HG03469 (cell line): ENCODE results near the gene RAD54L.
A peak's percentile ranks its signal among the peaks of the same experiment; 100 is the strongest.
"Not testable (repeated sequence)": the region's sequence is repeated elsewhere in the genome, so short reads cannot be mapped to it uniquely, and the experiment has no call there.

Experiments used
- ATAC-seq: cut with Tn5 transposase; IDR thresholded peaks from one replicate; pipeline ENCODE4 v1.9.1; 2021; ENCODE audit warnings: mild to moderate bottlenecking, moderate library complexity, moderate number of reproducible peaks; ENCODE audit not compliant: unreplicated experiment

RAD54L gene

GRCh38 chr1:46238865-46239264 is 8.7 kb upstream of the RAD54L start:
- ATAC-seq: not testable (repeated sequence)

GRCh38 chr1:46241733-46242132 is 5.8 kb upstream of the RAD54L start:
- not testable (repeated sequence) for ATAC-seq

DNA sequence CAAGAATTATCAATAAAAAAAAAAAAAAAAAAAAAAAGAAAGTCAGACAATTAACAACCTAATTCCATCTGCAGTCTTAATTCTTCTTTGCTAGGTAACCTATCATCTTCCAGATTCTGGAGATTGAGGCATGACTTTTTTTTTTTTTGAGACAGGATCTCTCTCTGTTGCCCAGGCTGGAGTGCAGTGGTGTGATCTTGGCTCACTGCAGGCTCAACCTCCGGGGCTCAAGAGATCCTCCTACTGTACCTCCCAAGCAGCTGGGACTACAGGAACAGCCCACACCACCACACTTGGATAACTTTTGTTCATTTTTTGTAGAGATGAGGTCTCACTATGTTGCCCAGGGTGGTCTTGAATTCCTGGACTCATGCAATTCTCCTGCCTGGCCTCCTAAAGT is 4.6 kb upstream of the RAD54L start:
- ATAC-seq: no peak

GRCh38 chr1:46243831-46244230 is 3.7 kb upstream of the RAD54L start:
- not testable (repeated sequence) for ATAC-seq

GRCh38 chr1:46244656-46245371 is 2.7 kb upstream of the RAD54L start:
- no peak for ATAC-seq

GRCh38 chr1:46246136-46246535 is 1.4 kb upstream of the RAD54L start:
- ATAC-seq: not testable (repeated sequence)

GRCh38 chr1:46246548-46247435 is 771 bp upstream of the RAD54L start:
- ATAC-seq: peak; percentile 11

- ATAC-seq: no peak
Measured at GRCh38 chr1:46248122-46248920, 758 bp downstream of the RAD54L start.

- ATAC-seq: no peak
Measured at GRCh38 chr1:46254668-46255067, 7.1 kb downstream of the RAD54L start.

DNA sequence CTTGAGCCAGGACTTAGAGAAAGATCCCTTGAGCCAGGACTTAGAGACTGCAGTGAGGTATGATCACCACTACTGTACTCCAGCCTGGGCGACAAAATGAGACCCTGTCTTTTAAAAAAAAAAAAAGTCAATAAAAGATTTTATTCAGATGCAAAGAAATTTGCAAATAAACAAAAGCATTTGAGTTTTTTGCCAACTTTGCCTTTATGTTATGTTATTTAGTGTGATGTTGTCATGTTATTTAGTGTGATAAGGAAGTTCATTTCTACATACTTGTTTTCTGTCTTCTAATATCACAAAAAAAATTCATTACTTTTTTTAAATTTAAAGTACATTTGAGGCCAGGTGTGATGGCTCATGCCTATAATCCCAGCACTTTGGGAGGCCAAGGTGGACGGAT is 9.0 kb downstream of the RAD54L start:
- no peak for ATAC-seq

GRCh38 chr1:46262508-46262907 is 14.9 kb downstream of the RAD54L start:
- ATAC-seq: no peak

- ATAC-seq: no peak
Measured at GRCh38 chr1:46263146-46263545, 15.6 kb downstream of the RAD54L start.

DNA sequence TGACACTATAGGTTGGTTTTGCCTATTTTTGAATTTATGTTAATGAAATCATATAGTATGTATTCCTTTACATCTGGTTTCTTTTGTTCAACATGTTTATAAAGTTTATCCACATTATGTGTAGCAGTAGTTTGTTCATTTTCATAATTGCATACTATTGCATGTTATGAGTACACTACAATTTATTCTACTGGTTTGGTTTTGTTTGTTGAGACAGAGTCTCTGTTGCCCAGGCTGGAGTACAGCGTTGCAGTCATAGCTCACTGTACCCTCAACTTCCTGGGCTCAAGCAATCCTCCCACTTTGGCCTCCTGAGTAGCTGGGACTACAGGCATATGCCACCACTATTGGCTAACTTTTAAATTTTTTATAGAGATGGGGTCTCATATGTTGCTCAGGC is 21.0 kb downstream of the RAD54L start:
- no peak for ATAC-seq

GRCh38 chr1:46274225-46275029 is 26.9 kb downstream of the RAD54L start:
- no peak for ATAC-seq

GRCh38 chr1:46275030-46275337 is 27.4 kb downstream of the RAD54L start:
- no peak for ATAC-seq

DNA sequence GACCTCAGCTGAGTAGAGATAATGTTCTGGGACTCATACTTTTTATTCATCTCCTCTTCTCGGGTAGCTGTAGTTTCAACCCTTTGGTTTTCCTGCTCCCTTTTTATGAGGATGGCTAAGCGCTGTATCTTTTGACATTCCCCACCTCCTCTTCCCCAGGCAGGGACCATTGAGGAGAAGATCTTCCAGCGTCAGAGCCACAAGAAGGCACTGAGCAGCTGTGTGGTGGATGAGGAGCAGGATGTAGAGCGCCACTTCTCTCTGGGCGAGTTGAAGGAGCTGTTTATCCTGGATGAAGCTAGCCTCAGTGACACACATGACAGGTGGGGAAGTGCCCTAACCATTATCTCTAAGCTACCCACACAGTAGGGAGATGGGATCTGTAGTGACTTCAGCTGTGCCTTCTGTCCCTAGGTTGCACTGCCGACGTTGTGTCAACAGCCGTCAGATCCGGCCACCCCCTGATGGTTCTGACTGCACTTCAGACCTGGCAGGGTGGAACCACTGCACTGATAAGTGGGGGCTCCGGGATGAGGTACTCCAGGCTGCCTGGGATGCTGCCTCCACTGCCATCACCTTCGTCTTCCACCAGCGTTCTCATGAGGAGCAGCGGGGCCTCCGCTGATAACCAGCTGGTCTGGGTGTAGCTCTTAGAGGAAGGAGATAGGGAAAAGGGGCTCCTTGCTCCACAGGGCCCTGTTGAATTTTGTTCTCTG is 30.3 kb downstream of the RAD54L start:
- no peak for ATAC-seq

GRCh38 chr1:46278807-46279206 is 31.2 kb downstream of the RAD54L start:
- no peak for ATAC-seq

DNA sequence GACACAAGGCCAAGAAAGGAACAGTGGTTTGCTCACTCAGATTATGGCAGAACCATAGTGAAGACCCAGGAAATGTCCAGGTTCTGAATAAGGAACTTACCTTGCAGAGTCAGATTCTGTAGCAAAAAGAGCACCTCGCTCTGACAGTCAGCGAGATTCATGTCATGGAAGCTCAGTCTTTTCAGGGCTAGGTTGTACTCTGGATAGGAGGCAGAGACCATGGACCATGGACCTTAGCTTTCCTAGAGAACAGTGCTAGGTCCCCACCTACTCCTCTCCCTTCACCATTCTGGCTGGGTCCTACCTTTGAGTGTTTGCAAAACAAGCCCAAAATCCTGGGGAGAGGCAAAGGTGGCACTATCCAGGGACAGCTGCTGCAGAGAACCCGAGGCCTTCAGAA is 32.5 kb downstream of the RAD54L start:
- ATAC-seq: no peak

- no peak for ATAC-seq
Measured at GRCh38 chr1:46281021-46281420, 33.5 kb downstream of the RAD54L start.

- no peak for ATAC-seq
Measured at GRCh38 chr1:46284058-46284457, 36.5 kb downstream of the RAD54L start.
